ENCODE data around the gene CACNA1G.

DNA sequence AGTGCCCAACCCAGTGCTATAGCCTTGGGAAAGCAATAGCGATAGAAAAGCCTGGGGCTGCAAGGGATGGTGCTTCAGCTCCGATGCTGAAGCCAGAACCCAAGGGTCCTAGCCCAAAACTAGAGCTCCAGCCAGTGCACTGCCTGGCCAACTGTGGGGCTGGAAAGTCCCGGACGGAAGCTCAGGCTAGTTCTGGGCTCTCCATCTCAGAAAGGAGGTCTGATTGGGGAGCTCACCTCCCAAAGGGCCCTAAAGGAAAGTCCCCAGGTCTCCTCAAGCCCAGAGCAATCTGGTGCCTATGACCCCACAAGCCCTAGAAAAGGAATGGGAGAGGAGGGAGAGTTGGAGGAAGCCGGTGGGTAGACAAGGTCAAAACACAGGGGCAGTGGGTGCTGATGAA is 72.1 kb downstream of the CACNA1G start:
- TF ChIP-seq POLR2AphosphoS5 (IDR thresholded peaks at IDR 0.05): no peak
- TF ChIP-seq, protein P1, sequence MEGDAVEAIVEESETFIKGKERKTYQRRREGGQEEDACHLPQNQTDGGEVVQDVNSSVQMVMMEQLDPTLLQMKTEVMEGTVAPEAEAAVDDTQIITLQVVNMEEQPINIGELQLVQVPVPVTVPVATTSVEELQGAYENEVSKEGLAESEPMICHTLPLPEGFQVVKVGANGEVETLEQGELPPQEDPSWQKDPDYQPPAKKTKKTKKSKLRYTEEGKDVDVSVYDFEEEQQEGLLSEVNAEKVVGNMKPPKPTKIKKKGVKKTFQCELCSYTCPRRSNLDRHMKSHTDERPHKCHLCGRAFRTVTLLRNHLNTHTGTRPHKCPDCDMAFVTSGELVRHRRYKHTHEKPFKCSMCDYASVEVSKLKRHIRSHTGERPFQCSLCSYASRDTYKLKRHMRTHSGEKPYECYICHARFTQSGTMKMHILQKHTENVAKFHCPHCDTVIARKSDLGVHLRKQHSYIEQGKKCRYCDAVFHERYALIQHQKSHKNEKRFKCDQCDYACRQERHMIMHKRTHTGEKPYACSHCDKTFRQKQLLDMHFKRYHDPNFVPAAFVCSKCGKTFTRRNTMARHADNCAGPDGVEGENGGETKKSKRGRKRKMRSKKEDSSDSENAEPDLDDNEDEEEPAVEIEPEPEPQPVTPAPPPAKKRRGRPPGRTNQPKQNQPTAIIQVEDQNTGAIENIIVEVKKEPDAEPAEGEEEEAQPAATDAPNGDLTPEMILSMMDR (IDR thresholded peaks at IDR 0.05 in 8 of 11, conservative IDR thresholded peaks at IDR 0.05 in 3 of 11): no peak
- TF ChIP-seq POLR2A (IDR thresholded peaks at IDR 0.05): no peak

Data from spleen (tissue), 7 donors.